Parathyroid adenoma (tissue), 2 donors: Measurements from ENCODE around the gene GOLGA8B.
"Not testable (repeated sequence)": the region's sequence is repeated elsewhere in the genome, so short reads cannot be mapped to it uniquely, and the experiment has no call there.

ENCODE experiments used
- H2AFZ ChIP-seq: fragments of 300-600 bp; sonication (generic); one replicate; pipeline ENCODE4 v1.7.0; 2017; ENCODE audit warnings: antibody characterized with exemption, mild to moderate bottlenecking
- H3K27ac ChIP-seq: fragments of 300-600 bp; sonication (generic); one replicate; pipeline ENCODE4 v1.7.0; 2017
- H3K27me3 ChIP-seq: fragments of 300-600 bp; sonication (generic); one replicate; pipeline ENCODE4 v1.7.0; 2017; ENCODE audit warnings: low read length; ENCODE audit not compliant: control insufficient read depth, insufficient read depth
- H3K36me3 ChIP-seq: fragments of 300-600 bp; sonication (generic); one replicate; pipeline ENCODE4 v1.7.0; 2017; ENCODE audit warnings: low read length; ENCODE audit not compliant: control insufficient read depth, insufficient read depth
- H3K4me1 ChIP-seq: fragments of 300-600 bp; sonication (generic); one replicate; pipeline ENCODE4 v1.7.0; 2017; ENCODE audit warnings: control low read depth
- H3K4me2 ChIP-seq: fragments of 300-600 bp; sonication (generic); one replicate; pipeline ENCODE4 v1.7.0; 2017; ENCODE audit warnings: low read length
- H3K4me3 ChIP-seq: fragments of 300-600 bp; sonication (generic); one replicate; pipeline ENCODE4 v1.7.0; 2017; ENCODE audit warnings: low read depth, low read length
- H3K79me2 ChIP-seq: fragments of 300-600 bp; sonication (generic); one replicate; pipeline ENCODE4 v1.7.0; 2017; ENCODE audit warnings: control low read depth
- H3K9ac ChIP-seq: fragments of 300-600 bp; sonication (generic); one replicate; pipeline ENCODE4 v1.7.0; 2017; ENCODE audit warnings: mild to moderate bottlenecking
- H3K9me3 ChIP-seq: fragments of 300-600 bp; sonication (generic); one replicate; pipeline ENCODE4 v1.7.0; 2017; ENCODE audit warnings: low read length; ENCODE audit not compliant: control insufficient read depth
- TF ChIP-seq, protein P1 (sequence below): fragments of 300-600 bp; sonication (generic); IDR thresholded peaks from one replicate; pipeline ENCODE4 v1.7.0; 2017; ENCODE audit warnings: antibody characterized with exemption, mild to moderate bottlenecking
- donor health status: primary hyperparathyroidism.

GOLGA8B gene

DNA sequence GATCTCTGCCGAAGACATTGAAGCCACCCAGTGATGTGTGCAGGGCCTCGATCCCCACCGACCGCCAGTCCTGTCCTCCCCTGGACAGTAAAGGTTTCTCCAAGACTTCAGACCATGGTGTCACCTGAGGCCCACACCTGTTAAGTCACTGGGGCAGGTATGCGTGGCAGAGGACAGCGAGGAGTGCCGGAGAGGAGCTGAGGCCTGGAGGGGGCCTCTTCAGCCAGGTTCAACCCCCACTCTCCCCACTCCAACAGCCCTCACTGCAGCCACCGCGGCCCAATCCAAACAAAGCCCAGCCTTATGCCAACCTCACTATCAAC, 2.4 kb downstream of the GOLGA8B start:
- Histone ChIP-seq H3K9me3 (no peaks in the 10 kb centered on the region), H3K4me3 (no peak overlapping the region), H3K4me2 (no peak overlapping the region), H3K79me2 (peaks cover 4% of the 10 kb centered on the region), H2AFZ (no peak overlapping the region), H3K27ac (no peak overlapping the region), H3K27me3 (no peaks in the 10 kb centered on the region), H3K36me3 (no peaks in the 10 kb centered on the region), H3K4me1 (peaks cover 3% of the 10 kb centered on the region), H3K9ac (no peak overlapping the region)
- TF ChIP-seq, protein P1, sequence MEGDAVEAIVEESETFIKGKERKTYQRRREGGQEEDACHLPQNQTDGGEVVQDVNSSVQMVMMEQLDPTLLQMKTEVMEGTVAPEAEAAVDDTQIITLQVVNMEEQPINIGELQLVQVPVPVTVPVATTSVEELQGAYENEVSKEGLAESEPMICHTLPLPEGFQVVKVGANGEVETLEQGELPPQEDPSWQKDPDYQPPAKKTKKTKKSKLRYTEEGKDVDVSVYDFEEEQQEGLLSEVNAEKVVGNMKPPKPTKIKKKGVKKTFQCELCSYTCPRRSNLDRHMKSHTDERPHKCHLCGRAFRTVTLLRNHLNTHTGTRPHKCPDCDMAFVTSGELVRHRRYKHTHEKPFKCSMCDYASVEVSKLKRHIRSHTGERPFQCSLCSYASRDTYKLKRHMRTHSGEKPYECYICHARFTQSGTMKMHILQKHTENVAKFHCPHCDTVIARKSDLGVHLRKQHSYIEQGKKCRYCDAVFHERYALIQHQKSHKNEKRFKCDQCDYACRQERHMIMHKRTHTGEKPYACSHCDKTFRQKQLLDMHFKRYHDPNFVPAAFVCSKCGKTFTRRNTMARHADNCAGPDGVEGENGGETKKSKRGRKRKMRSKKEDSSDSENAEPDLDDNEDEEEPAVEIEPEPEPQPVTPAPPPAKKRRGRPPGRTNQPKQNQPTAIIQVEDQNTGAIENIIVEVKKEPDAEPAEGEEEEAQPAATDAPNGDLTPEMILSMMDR, result no peak

DNA sequence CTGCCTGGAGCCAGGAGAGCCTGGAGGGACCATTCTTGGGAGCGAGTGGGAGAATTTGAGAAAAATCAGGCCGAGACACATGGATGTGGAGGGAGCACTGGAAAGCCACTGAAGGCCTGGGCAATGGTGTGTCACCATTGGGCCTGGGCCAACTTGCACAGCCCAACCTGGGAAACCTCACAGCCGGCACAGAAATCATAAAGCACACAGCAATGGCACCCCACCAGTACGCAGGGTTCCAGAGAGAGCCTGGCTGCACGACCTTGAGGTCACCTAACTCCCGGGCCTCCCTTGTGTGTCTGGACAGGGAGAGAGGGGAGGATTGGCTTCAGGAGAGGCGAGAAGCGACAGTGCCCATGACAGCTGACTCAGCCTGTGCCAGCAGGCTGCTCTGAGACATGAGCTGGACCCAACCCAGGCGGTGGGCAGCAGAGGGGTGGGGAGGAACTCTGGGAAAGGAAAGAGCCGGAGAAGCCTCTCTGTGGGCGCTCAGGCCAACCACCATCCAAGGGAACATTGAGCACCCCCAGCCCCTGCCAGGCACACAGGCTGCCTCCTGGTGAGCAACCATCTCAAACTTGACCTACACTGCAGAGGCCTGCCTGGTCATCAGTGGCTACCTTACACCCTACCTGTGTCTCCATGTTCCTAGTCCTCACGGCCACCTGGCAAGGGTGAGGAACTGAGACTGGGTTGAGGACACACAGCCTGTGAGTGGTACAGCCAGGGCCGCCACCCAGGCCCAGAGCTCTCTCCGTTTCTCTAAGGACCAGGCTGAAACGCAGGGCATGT, 3.0 kb downstream of the GOLGA8B start:
- H3K4me1 ChIP-seq, H3K36me3 ChIP-seq, H3K9ac ChIP-seq, H2AFZ ChIP-seq, H3K4me2 ChIP-seq, H3K79me2 ChIP-seq, H3K27me3 ChIP-seq, H3K4me3 ChIP-seq, H3K27ac ChIP-seq, H3K9me3 ChIP-seq: not testable (repeated sequence)

DNA sequence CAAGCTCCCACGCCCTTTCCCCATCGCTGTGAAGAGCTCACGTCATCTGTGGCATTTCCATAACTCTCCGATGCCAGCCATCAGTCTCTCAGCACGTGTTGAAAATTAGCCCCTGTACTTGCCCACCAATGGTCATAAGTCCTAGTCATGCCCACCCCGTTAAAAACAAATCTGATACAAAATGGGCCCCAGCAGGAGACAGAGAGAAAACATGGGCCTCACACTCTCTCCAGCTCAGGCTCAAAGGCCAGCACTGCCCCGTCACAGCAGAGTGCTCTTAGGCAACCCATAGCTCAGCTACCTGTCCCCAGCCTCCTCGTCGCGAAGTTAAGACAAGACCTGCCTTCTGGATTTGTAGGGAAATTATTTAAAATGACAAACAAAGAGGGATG, 5.2 kb downstream of the GOLGA8B start:
- Histone ChIP-seq H3K4me3 (no peak overlapping the region), H3K4me2 (no peak overlapping the region), H3K36me3 (no peaks in the 10 kb centered on the region), H3K9me3 (no peaks in the 10 kb centered on the region), H3K9ac (no peak overlapping the region), H3K79me2 (peaks cover 6% of the 10 kb centered on the region), H3K27me3 (no peaks in the 10 kb centered on the region), H2AFZ (no peak overlapping the region), H3K4me1 (peaks cover 3% of the 10 kb centered on the region), H3K27ac (no peak overlapping the region)
- TF ChIP-seq, protein P1, result no peak

DNA sequence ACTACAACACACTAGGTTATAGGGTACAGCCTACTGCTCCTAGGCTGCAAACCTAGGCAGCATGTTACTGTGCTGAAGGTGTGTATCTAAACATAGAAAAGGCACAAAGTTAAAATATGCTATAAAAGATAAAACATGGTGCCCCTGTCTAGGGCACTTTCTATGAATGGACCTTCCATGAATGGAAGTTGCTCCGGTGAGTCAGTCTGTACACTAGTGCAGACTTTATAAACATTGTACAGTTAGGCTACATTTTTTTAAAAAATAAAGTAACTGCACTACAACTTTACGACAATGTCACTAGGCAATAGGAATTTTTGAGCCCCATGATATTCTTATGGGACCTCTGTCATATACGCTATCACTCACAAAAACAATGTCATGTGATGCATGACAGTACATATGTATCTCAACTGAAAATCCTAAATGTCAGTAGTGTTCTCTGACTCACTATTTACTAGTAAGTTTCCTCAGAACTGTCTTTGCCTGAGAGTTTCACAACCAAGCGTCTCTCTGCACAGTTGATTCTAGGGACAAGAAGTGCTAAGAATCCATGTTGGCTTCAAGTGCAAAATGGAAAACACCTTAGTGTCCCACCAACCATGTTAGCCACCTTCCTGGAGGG, 5.7 kb downstream of the GOLGA8B start:
- not testable (repeated sequence) for H3K36me3 ChIP-seq, H3K27me3 ChIP-seq, H3K4me3 ChIP-seq, H3K4me1 ChIP-seq, H2AFZ ChIP-seq, H3K4me2 ChIP-seq, H3K27ac ChIP-seq, H3K79me2 ChIP-seq, H3K9me3 ChIP-seq, H3K9ac ChIP-seq

DNA sequence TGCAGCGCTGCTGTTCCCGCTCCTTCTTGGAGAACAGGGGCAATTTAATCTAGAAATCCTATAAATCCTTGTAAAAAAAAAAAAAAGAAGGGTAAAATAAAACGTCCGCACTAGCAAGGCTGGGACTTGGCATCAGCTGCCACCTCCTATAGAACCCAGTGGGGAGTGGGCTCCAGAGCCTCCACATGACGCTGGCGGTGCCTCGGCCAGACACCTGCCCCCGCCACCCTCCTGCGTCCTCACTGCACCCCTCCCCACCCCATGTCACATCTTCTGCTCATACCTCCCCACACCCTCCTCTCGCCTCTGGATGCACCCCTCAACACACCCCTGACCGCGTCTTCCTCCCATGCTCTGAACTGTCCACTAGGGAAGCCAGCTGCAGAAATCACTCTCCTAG, 8.4 kb downstream of the GOLGA8B start:
- not testable (repeated sequence) for H3K36me3 ChIP-seq, H3K9ac ChIP-seq, H3K4me2 ChIP-seq, H3K4me3 ChIP-seq, H3K4me1 ChIP-seq, H2AFZ ChIP-seq, H3K9me3 ChIP-seq, H3K27me3 ChIP-seq, H3K79me2 ChIP-seq, H3K27ac ChIP-seq

DNA sequence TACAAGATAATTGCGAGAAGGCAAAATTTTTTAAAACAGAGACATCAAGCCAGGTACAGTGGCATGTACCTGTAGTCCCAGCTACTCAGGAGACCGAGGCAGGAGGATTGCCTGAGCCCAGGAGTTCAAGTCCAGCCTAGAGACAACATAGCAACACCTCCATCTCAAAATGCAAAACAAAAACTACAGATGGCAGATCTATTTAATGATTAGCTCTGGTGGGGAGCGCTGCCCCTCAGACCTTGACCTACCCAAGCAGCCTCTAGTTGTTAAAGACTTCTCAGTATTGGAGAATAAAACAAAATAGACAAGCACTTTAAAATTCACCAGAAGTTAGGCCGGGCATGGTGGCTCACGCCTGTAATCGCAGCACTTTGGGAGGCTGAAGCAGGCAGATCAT, 10.5 kb downstream of the GOLGA8B start:
- H3K79me2 ChIP-seq, H3K4me1 ChIP-seq, H3K27ac ChIP-seq, H3K36me3 ChIP-seq, H3K27me3 ChIP-seq, H3K4me3 ChIP-seq, H2AFZ ChIP-seq, H3K4me2 ChIP-seq, H3K9ac ChIP-seq, H3K9me3 ChIP-seq: not testable (repeated sequence)

DNA sequence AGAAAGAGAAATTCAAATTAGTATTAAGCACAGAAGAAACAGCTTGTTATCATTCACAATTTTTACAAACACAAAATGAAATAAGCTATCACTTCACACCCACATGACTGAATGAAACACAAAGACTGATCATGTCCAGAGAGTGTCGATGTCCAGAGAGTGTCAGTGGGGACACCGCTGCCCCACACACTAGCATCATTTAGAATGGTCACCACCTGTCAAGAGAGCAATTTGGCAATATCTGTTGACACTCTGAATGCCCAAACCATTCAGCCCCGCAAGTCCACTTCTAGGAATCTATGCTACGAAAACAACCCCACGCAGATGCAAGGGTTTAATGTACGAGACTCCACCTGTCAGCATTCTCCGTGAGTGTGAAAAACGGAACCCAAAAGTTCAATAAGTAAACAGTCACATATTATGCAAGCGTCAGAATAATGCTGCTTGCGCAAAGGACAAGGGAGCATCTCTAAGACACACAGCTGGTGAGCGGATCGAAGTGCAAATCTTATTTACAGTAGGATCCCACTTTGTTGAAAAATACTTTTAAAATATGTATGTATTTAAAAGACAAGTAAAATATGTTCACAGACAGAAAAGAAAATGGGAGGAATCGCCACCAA, 11.3 kb downstream of the GOLGA8B start:
- H2AFZ ChIP-seq, H3K4me3 ChIP-seq, H3K79me2 ChIP-seq, H3K9ac ChIP-seq, H3K4me2 ChIP-seq, H3K9me3 ChIP-seq, H3K27ac ChIP-seq, H3K27me3 ChIP-seq, H3K4me1 ChIP-seq, H3K36me3 ChIP-seq: not testable (repeated sequence)

DNA sequence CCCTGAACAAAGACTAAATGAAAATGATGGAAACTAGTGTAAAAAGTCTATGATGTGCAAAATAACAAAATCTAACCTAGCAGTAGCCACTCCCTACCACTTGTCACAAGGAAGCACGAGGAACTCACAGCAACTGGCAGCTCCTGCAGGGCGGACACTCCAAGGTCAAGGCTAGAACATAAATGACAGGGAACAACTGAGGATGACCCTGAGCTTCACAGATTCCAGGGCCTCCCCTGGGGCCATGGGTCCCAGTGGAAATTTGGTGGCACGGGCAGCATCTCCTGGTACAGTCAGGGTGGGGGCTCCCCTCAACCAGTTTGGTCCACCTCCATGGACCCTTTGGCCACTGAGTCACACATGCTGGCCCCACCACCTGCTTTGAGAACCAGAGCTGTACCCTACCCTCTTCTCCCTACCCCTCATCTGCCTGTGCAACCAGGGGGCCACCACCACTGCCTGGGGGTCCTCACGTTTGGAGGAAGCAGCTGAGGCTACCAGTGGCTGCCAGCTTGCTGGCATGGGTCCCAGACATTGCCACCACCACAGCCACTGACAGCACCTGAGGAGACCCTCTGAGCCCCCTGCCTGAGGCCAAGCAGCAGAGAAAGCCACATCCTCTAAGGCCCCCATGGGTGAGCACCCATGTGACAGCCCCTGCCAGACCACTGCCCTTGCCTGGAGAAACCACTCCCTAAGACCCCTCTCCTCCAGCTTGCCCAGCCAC, 13.6 kb downstream of the GOLGA8B start:
- H3K36me3 ChIP-seq, H3K27me3 ChIP-seq, H3K4me3 ChIP-seq, H3K4me2 ChIP-seq, H3K4me1 ChIP-seq, H3K9me3 ChIP-seq, H3K79me2 ChIP-seq, H3K27ac ChIP-seq, H2AFZ ChIP-seq, H3K9ac ChIP-seq: not testable (repeated sequence)

DNA sequence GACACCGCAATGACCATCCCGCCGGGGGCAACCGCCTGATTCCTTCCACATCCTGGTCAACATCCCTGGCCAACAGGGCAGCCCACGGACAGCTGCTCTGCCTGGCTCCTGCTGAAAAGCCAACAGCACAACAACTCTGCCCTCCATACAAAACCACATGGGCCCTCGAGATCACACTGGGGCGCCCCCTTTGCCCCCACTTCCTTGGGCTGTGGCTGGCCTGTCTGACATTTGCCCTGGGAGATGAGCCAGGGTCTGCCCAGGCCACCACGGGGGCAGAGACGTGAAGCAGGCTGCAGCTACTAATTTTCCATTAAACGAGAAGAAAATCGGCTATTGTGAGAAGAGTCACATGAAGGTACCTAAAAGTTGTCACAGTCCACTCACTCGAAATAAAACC, 16.3 kb downstream of the GOLGA8B start:
- H3K9ac ChIP-seq, H3K27ac ChIP-seq, H3K4me1 ChIP-seq, H3K4me2 ChIP-seq, H3K79me2 ChIP-seq, H3K4me3 ChIP-seq, H3K27me3 ChIP-seq, H3K9me3 ChIP-seq, H2AFZ ChIP-seq, H3K36me3 ChIP-seq: not testable (repeated sequence)
